ENCODE results near the gene SLC5A2.

Gene SLC5A2

GRCh38 chr16:31451201-31451600, 31.7 kb upstream of the SLC5A2 start:
- Histone ChIP-seq H3K27ac (ENCODE audit: low read depth, low read length) (no peak overlapping the region), H3K9ac (ENCODE audit: low read length in 5 of 5) (no peak overlapping the region), H3K4me1 (ENCODE audit: control insufficient read depth in 5 of 5, insufficient read depth in 5 of 5, low read length in 5 of 5) (peaks cover 13 to 44% (median 32%) of the 10 kb centered on the region in 5 donors), H3K4me3 (ENCODE audit: low read depth in 1 of 5, low read length in 5 of 5) (no peak overlapping the region), H3K9me3 (ENCODE audit: control insufficient read depth in 5 of 5, low read length in 5 of 5) (no peaks in the 10 kb centered on the region), H3K36me3 (ENCODE audit: control insufficient read depth in 5 of 5, insufficient read depth in 5 of 5, low read length in 5 of 5) (peaks cover 0 to 3% (median 0%) of the 10 kb centered on the region in 5 donors), H3K27me3 (ENCODE audit: control insufficient read depth in 5 of 5, insufficient read depth in 4 of 5, low read length in 5 of 5) (no peaks in the 10 kb centered on the region)

- Histone ChIP-seq H3K36me3 (ENCODE audit: control insufficient read depth in 5 of 5, insufficient read depth in 5 of 5, low read length in 5 of 5) (peaks cover 0 to 3% (median 0%) of the 10 kb centered on the region in 5 donors), H3K9me3 (ENCODE audit: control insufficient read depth in 5 of 5, low read length in 5 of 5) (no peaks in the 10 kb centered on the region), H3K27ac (ENCODE audit: low read depth, low read length) (peak overlapping the region; percentile 50), H3K27me3 (ENCODE audit: control insufficient read depth in 5 of 5, insufficient read depth in 4 of 5, low read length in 5 of 5) (no peaks in the 10 kb centered on the region), H3K4me1 (ENCODE audit: control insufficient read depth in 5 of 5, insufficient read depth in 5 of 5, low read length in 5 of 5) (peaks cover 13 to 49% (median 37%) of the 10 kb centered on the region in 5 donors), H3K9ac (ENCODE audit: low read length in 5 of 5) (no peak overlapping the region), H3K4me3 (ENCODE audit: low read depth in 1 of 5, low read length in 5 of 5) (no peak overlapping the region)
These were observed 31.1 kb upstream of the SLC5A2 start for GRCh38 chr16:31451681-31452351.

- peak overlapping the region; percentile 67 for H3K27ac ChIP-seq (ENCODE audit: low read depth, low read length)
- H3K4me3 ChIP-seq (ENCODE audit: low read depth in 1 of 5, low read length in 5 of 5), result no peak overlapping the region
- no peaks in the 10 kb centered on the region for H3K27me3 ChIP-seq (ENCODE audit: control insufficient read depth in 5 of 5, insufficient read depth in 4 of 5, low read length in 5 of 5)
- H3K4me1 ChIP-seq (ENCODE audit: control insufficient read depth in 5 of 5, insufficient read depth in 5 of 5, low read length in 5 of 5), result peaks cover 16 to 58% (median 46%) of the 10 kb centered on the region in 5 donors
- H3K36me3 ChIP-seq (ENCODE audit: control insufficient read depth in 5 of 5, insufficient read depth in 5 of 5, low read length in 5 of 5), result peaks cover 0 to 3% (median 0%) of the 10 kb centered on the region in 5 donors
- H3K9ac ChIP-seq (ENCODE audit: low read length in 5 of 5), result peak overlapping the region in 1 of 5 donors; percentile 19
- H3K9me3 ChIP-seq (ENCODE audit: control insufficient read depth in 5 of 5, low read length in 5 of 5), result no peaks in the 10 kb centered on the region
These were observed 30.3 kb upstream of the SLC5A2 start for GRCh38 chr16:31452631-31453106.

GRCh38 chr16:31453255-31454204, 29.4 kb upstream of the SLC5A2 start:
- H3K36me3 ChIP-seq (ENCODE audit: control insufficient read depth in 5 of 5, insufficient read depth in 5 of 5, low read length in 5 of 5), result peaks cover 0 to 3% (median 0%) of the 10 kb centered on the region in 5 donors
- H3K4me1 ChIP-seq (ENCODE audit: control insufficient read depth in 5 of 5, insufficient read depth in 5 of 5, low read length in 5 of 5), result peaks cover 21 to 67% (median 54%) of the 10 kb centered on the region in 5 donors
- peak overlapping the region in 2 of 5 donors; percentile 38 to 49 for H3K9ac ChIP-seq (ENCODE audit: low read length in 5 of 5)
- H3K27me3 ChIP-seq (ENCODE audit: control insufficient read depth in 5 of 5, insufficient read depth in 4 of 5, low read length in 5 of 5), result no peaks in the 10 kb centered on the region
- H3K4me3 ChIP-seq (ENCODE audit: low read depth in 1 of 5, low read length in 5 of 5), result peak overlapping the region in 4 of 5 donors; percentile 2 to 54 (median 38)
- no peaks in the 10 kb centered on the region for H3K9me3 ChIP-seq (ENCODE audit: control insufficient read depth in 5 of 5, low read length in 5 of 5)
- H3K27ac ChIP-seq (ENCODE audit: low read depth, low read length), result peak overlapping the region; percentile 67

GRCh38 chr16:31455601-31456314, 27.2 kb upstream of the SLC5A2 start:
- peaks cover 24 to 76% (median 63%) of the 10 kb centered on the region in 5 donors for H3K4me1 ChIP-seq (ENCODE audit: control insufficient read depth in 5 of 5, insufficient read depth in 5 of 5, low read length in 5 of 5)

GRCh38 chr16:31456988-31457360, 25.9 kb upstream of the SLC5A2 start:
- peak overlapping the region in 1 of 5 donors; percentile 3 for H3K4me3 ChIP-seq (ENCODE audit: low read depth in 1 of 5, low read length in 5 of 5)
- H3K9ac ChIP-seq (ENCODE audit: low read length in 5 of 5), result peak overlapping the region in 2 of 5 donors; percentile 39 to 59
- H3K27ac ChIP-seq (ENCODE audit: low read depth, low read length), result no peak overlapping the region
- H3K36me3 ChIP-seq (ENCODE audit: control insufficient read depth in 5 of 5, insufficient read depth in 5 of 5, low read length in 5 of 5), result peaks cover 0 to 7% (median 3%) of the 10 kb centered on the region in 5 donors
- H3K27me3 ChIP-seq (ENCODE audit: control insufficient read depth in 5 of 5, insufficient read depth in 4 of 5, low read length in 5 of 5), result no peaks in the 10 kb centered on the region
- H3K4me1 ChIP-seq (ENCODE audit: control insufficient read depth in 5 of 5, insufficient read depth in 5 of 5, low read length in 5 of 5), result peaks cover 24 to 73% (median 61%) of the 10 kb centered on the region in 5 donors
- H3K9me3 ChIP-seq (ENCODE audit: control insufficient read depth in 5 of 5, low read length in 5 of 5), result no peaks in the 10 kb centered on the region

More at GRCh38 chr16:31455601-31456314, 27.2 kb upstream of the SLC5A2 start:
- Histone ChIP-seq H3K9me3 (ENCODE audit: control insufficient read depth in 5 of 5, low read length in 5 of 5) (no peaks in the 10 kb centered on the region), H3K27ac (ENCODE audit: low read depth, low read length) (no peak overlapping the region), H3K27me3 (ENCODE audit: control insufficient read depth in 5 of 5, insufficient read depth in 4 of 5, low read length in 5 of 5) (no peaks in the 10 kb centered on the region), H3K9ac (ENCODE audit: low read length in 5 of 5) (no peak overlapping the region), H3K4me3 (ENCODE audit: low read depth in 1 of 5, low read length in 5 of 5) (peak overlapping the region in 1 of 5 donors; percentile 12), H3K36me3 (ENCODE audit: control insufficient read depth in 5 of 5, insufficient read depth in 5 of 5, low read length in 5 of 5) (peaks cover 0 to 3% (median 0%) of the 10 kb centered on the region in 5 donors)

GRCh38 chr16:31458073-31458843, 24.7 kb upstream of the SLC5A2 start:
- peak overlapping the region; percentile 98 for H3K27ac ChIP-seq (ENCODE audit: low read depth, low read length)
- peaks cover 18 to 61% (median 50%) of the 10 kb centered on the region in 5 donors for H3K4me1 ChIP-seq (ENCODE audit: control insufficient read depth in 5 of 5, insufficient read depth in 5 of 5, low read length in 5 of 5)
- H3K4me3 ChIP-seq (ENCODE audit: low read depth in 1 of 5, low read length in 5 of 5), result peak overlapping the region; percentile 63 to 96 (median 88)
- no peaks in the 10 kb centered on the region for H3K27me3 ChIP-seq (ENCODE audit: control insufficient read depth in 5 of 5, insufficient read depth in 4 of 5, low read length in 5 of 5)
- H3K9ac ChIP-seq (ENCODE audit: low read length in 5 of 5), result peak overlapping the region; percentile 73 to 96 (median 95)
- no peaks in the 10 kb centered on the region for H3K9me3 ChIP-seq (ENCODE audit: control insufficient read depth in 5 of 5, low read length in 5 of 5)
- peaks cover 0 to 19% (median 13%) of the 10 kb centered on the region in 5 donors for H3K36me3 ChIP-seq (ENCODE audit: control insufficient read depth in 5 of 5, insufficient read depth in 5 of 5, low read length in 5 of 5)

- peak within 1 kb of the TSS; percentile 63 to 96 (median 88) for H3K4me3 ChIP-seq (ENCODE audit: low read depth in 1 of 5, low read length in 5 of 5)
- peaks cover 13 to 56% (median 44%) of the 10 kb centered on the region in 5 donors for H3K4me1 ChIP-seq (ENCODE audit: control insufficient read depth in 5 of 5, insufficient read depth in 5 of 5, low read length in 5 of 5)
- H3K27me3 ChIP-seq (ENCODE audit: control insufficient read depth in 5 of 5, insufficient read depth in 4 of 5, low read length in 5 of 5), result no peaks in the 10 kb centered on the region
These were observed 23.9 kb upstream of the SLC5A2 start, which contains the start of gene ARMC5 for GRCh38 chr16:31458844-31459686. Gene ARMC5, plus strand, starts transcription at chr16:31459501. Its CDS starts 24 bp downstream, at chr16:31459525.

More at GRCh38 chr16:31458844-31459686, 23.9 kb upstream of the SLC5A2 start, which contains the start of gene ARMC5:
- Histone ChIP-seq H3K9ac (ENCODE audit: low read length in 5 of 5) (peak within 1 kb of the TSS; percentile 73 to 96 (median 95)), H3K27ac (ENCODE audit: low read depth, low read length) (peak within 1 kb of the TSS; percentile 98), H3K9me3 (ENCODE audit: control insufficient read depth in 5 of 5, low read length in 5 of 5) (no peaks in the 10 kb centered on the region), H3K36me3 (ENCODE audit: control insufficient read depth in 5 of 5, insufficient read depth in 5 of 5, low read length in 5 of 5) (peaks cover 0 to 27% (median 21%) of the 10 kb centered on the region in 5 donors)
